Effector CD8-positive, alpha-beta T cell (primary cell): ENCODE results near the gene SPOPL.
"Not testable (repeated sequence)": the region's sequence is repeated elsewhere in the genome, so short reads cannot be mapped to it uniquely, and the experiment has no call there.

Experiments used
- DNase-seq: peaks from one replicate; lab custom pipeline; 2025; lab: John Stamatoyannopoulos, UW
- total RNA-seq, 4 experiments: gene quantifications; one replicate each; lab custom pipeline; 2026; lab: John Stamatoyannopoulos, UW

SPOPL gene
- total RNA-seq: 17.2 to 37.9 (median 27.2) reads per million in 4 experiments

DNA sequence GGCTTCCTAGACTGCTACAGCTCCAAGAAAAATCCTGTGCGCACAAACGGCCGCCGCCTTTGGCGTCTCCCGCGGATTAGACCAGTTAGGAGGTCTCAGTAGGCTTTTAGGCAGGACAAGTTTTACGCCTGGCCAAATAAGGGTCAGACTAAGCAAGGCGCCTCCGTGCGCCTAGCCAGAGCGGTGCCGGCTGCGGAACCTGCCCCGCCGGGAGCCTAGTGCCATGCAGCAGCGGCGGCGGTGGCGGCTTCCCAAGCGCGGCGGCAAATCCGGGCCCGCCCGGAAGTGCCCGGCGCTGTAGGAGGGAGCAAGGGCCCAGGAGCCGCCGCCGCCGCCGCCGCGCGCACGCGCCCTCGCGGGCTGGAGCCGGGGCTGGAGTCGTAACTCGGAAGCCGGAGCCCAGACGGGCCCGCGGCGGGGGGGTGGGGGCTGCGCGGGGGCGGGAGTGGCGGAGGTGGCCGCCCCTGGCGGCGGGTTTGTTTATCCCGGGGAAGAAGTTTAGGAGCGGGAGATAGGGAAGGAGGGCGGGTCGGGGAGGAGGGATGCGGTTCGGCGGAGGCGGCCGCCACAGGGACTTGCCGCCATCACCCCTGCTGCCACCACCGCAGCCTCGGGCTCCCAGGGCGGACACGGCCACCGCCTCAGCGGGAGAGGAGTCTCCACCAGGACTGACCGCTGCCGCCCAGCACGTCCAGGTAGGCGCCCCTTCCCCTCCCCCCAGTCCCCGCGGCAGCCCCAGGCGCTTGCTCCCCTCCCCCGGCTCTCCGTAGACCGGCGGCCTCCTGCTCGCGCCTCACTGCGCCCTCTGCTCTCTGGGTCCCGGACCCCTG, at the start of gene SPOPL:
Gene SPOPL, plus strand, starts transcription at position 346 of the 830 bp plus-strand sequence. CDS start 48,447 bp downstream, outside the sequence.
- peak; percentile 62 for DNase-seq

GRCh38 chr2:138452324-138452723, 49.2 kb upstream of the SPOPL start:
- no peak for DNase-seq

- DNase-seq: no peak
Measured at GRCh38 chr2:138453815-138454214, 47.8 kb upstream of the SPOPL start.

DNA sequence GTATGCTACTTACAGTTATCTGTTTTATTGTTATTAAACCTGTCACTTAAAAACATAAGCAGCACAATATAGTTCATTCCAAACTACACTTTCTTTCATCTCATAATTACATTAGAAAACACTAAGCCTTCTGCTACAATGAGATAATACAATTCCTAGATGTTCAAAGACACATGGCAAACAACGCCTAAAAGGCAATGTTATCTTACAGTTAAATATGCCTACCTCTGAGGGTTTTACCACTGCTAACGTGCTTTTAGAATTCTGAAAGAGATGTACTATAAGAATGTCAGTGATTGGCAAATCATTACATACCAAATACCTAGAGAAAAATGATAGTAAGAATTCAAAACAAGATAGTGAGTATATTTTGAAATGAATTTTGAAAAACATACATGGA, 46.8 kb upstream of the SPOPL start:
- no peak for DNase-seq

GRCh38 chr2:138455275-138455674, 46.3 kb upstream of the SPOPL start:
- DNase-seq: no peak

GRCh38 chr2:138455691-138456090, 45.9 kb upstream of the SPOPL start:
- no peak for DNase-seq

GRCh38 chr2:138462689-138463088, 38.9 kb upstream of the SPOPL start:
- not testable (repeated sequence) for DNase-seq

DNA sequence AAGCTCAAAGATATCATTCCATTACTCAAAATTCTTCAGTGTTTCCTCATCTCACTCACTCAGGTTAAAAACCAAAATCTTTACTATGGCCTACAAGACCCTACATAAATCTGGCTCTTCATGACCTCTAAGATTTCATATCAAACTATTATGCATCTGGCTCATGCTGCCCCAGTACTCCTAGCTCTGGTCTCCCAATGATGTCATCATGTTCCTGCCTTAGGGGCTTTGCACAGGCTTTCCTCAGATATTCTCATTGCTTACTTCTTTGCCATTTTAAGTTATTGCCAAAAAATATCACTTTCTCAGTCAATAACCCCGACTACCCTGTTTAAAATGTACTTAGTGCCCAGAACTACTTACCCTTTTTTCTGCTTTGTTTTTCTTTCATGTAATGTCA, 33.0 kb upstream of the SPOPL start:
- DNase-seq: no peak

GRCh38 chr2:138469411-138469810, 32.2 kb upstream of the SPOPL start:
- DNase-seq: no peak

- no peak for DNase-seq
Measured at GRCh38 chr2:138470941-138471340, 30.6 kb upstream of the SPOPL start.

DNA sequence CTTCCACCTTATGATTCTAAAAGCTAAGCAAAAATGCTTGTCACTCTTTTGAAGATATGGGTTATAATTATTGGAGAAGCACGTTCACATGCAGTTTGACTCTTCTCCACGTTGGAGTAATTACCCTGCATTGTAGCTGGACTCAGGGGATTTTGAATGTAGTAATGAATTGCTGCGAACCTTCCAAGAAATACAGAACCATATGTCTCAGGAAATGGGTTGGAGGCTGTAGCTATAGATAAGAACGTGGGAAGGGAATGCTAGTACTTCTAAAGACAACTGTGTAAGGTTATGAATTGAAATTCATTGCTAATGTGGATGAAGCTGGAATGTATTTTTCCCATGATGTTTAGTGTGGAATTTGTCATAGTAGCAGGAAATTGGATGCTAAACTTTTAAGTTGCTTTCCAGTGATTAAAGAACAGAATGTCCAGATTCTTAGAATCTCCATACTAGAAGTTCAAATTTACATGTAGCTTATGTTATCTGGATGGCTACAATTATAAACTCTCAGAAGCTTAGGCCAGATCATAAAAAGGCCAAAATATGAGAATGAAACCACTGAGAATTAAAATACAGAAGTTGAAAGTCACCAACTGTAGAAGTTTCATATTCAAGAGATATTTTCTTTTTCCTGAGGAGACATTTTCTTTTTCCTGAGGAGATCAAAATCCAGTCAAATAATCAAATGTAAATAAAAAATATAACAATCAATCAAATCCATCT, 27.3 kb upstream of the SPOPL start:
- DNase-seq: no peak

DNA sequence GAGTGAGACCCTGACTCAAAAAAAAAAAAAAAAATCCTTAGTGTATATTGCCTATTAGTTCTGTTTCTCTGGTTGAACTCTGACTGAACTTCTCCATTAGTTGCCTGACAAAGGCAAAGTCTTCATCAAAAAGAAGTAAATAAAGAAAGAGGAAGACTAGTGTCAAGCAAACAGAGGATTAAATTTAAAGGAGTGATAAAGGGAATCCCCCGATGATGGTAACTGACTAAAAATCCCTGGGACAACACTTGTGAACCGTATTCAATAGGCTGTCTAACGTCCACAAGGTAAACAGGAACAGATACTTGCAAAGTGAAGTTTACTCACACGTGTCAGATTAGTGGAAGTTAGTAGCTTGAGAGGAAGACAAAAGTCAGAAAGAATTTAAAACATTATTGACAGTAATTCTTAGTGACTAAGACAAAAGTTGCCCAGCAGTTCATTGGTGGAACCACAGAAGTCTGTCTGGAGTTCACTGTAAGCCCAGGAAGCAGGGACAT, 26.2 kb upstream of the SPOPL start:
- DNase-seq: no peak

GRCh38 chr2:138476186-138476585, 25.4 kb upstream of the SPOPL start:
- no peak for DNase-seq

DNA sequence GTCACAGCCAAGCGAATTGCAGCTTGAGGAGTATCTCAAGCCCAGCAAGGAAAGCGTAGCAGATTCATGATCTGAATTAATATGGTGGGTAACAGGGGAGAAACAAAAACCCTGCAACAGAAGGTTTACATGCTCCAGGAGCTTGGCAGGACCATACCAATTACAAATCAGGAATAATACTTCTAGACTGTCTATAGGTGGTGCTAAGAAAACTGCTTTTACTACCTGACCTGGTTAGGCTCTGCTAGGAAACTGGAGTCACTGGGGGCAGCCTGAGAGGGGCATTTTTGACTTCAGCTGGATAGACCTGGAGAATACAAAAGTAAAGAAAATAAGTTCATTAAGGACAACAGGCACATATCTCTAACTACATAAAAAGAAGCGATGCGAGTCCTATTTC, 24.6 kb upstream of the SPOPL start:
- DNase-seq: no peak

- DNase-seq: not testable (repeated sequence)
Measured at GRCh38 chr2:138482796-138483195, 18.8 kb upstream of the SPOPL start.

DNA sequence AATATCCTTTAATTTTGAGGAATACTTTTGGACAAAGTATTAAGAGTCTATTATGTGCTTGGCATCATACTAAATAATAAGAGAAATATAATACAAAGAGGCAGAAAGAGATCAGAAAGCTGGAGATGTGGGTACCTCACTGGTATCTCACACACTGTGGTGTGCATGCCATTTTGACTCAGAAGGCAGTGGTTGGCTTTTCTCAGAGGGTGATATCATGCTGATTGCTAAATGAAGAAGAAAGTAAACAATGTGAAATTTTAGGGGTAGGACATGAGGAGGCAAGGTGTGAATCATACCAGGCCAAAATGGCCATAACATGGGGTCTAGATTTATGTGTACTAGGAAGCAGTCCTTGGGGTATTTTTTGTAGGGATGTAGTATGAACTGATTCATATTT, 16.6 kb upstream of the SPOPL start:
- no peak for DNase-seq

DNA sequence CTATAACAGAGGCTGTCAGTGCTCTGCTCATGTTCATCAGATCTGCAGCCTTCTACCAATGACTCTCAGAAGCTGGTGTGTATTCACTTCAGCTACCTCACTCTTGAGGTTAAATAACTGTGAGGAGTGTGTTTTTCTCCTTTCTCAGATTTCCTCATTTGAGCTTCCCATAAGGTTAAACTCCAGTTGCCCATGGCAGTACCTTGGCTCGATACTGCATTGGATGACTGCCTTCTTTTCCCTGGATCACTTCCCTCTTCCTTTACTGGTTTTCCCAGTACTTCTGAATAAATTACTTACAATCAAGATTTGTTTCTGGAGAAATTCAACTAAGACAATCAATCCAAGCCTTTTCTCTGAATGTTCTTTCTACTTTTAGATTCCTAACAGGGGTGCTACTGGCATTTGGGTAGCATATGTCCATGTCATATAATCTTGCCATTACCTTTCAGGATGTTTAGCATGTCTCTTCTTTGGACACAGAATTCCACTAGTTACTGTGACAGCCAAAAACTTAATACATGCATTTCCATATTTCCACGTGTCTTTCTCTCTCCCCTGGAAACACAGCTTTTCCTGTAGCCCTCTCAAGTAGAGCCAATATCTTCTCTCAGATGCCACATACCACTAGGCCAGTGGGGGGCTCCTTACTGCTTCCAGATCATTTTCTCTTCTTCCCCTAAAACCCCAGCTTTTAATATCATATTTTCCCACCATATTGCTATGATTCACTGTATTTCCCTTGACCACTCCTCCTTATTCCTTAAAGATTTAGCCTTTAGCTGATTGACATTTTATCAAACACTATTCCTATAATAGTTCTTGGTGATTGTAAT, 15.0 kb upstream of the SPOPL start:
- no peak for DNase-seq

GRCh38 chr2:138490673-138491494, 10.7 kb upstream of the SPOPL start:
- no peak for DNase-seq

DNA sequence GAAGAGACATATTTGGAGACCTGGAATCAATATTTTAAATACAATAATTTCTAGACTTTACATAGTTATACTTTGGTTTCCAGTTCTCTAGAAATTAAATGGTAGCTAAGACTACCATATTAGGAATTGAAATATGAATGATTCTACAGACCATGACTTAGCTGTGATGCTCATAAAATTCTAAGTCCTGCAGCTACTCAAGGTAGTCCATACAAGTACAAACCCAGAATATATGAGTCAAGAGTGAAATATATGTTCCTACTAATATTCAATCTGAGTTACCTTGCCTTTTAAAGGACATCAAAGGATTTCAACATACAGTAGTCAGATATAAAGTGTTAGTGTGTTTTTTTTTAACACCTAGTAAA, 10.1 kb upstream of the SPOPL start:
- no peak for DNase-seq

- no peak for DNase-seq
Measured at GRCh38 chr2:138492160-138492559, 9.4 kb upstream of the SPOPL start.

DNA sequence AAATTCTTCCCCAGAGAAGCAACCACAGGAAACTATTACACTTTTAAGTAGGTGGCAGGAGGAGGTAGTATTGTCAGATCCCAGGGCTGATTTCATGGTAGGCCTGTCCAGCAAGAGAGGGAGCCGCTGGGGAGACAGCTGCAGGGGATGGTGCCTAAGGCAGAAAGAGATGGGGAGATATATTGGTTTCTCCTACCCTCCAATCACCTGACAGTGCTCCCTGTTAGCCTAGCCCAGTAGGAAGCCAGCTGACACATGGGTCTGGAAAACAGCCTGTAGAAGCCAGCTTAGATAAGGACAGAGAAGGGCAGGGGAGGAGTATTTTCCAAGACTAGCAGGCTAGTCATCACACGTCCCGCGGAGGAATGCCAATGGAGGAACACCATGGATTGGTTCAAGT, 8.2 kb upstream of the SPOPL start:
- DNase-seq: no peak
